Prostate gland (tissue), 2 donors: ENCODE results near the gene LRRN4. TPM values are rescaled to one million over a fixed set of nuclear protein-coding genes. Genes with fewer than 3 reads are reported as not detected.

Experiments used
- DNase-seq: peaks from one replicate; pipeline ENCODE4 v3.0.0-alpha.2; 2019; ENCODE audit warnings: low spot score
- H3K27ac ChIP-seq, 2 donors: fragments of 200-600 bp; sonication (generic); 2 replicates each; pipeline ENCODE4 v1.5.1; 2017 to 2019
- H3K27me3 ChIP-seq: fragments of 200-600 bp; sonication (generic); replicated peaks from 2 replicates; pipeline ENCODE4 v1.5.1; 2019; ENCODE audit not compliant: insufficient read depth
- H3K36me3 ChIP-seq, 2 donors: fragments of 200-600 bp; sonication (generic); 1 replicate in 1 of 2; 2 replicates in 1 of 2; pipeline versions ENCODE4 v1.5.1 to v1.8.1; 2017 to 2019
- H3K4me1 ChIP-seq: fragments of 200-600 bp; sonication (generic); replicated peaks from 2 replicates; pipeline ENCODE4 v1.5.1; 2019
- H3K4me3 ChIP-seq, 2 donors: fragments of 200-600 bp; sonication (generic); 2 replicates each; pipeline ENCODE4 v1.5.1; 2017 to 2019
- H3K9me3 ChIP-seq: fragments of 200-600 bp; sonication (generic); 2 replicates; pipeline ENCODE4 v1.5.1; 2017
- POLR2A ChIP-seq: fragments of 450-650 bp; IDR thresholded peaks from one replicate; pipeline ENCODE4 v1.6.1; 2016; ENCODE audit warnings: antibody characterized with exemption, mild to moderate bottlenecking
- POLR2AphosphoS5 ChIP-seq: sonication (generic); formaldehyde crosslinking; IDR thresholded peaks from one replicate; pipeline ENCODE4 v1.6.1; 2017; ENCODE audit warnings: antibody characterized with exemption
- WGBS: methylation state at CpG from one replicate; pipeline ENCODE4 v1.1.5; 2018; 5-methylcytosine and 5-hydroxymethylcytosine counted together
- intact Hi-C: fragments of 100-400 bp; cut with DNase I; formaldehyde crosslinking; loops from one replicate; pipeline ENCODE4 v1.14.2; 2022
- total RNA-seq, 2 donors: library from RNA; depleted of rRNA; stranded (reverse); fragments of >200 nt; gene quantifications; one replicate each; pipeline ENCODE4 v1.1.0, GENCODE V29; 2016
- TF ChIP-seq, protein P1 (sequence below), 4 experiments: fragments of 200-600 bp in 2 of 4; fragments of 450-650 bp in 2 of 4; sonication (generic) in 2 of 4; IDR thresholded peaks; 1 replicate in 3 of 4; 2 replicates in 1 of 4; pipeline ENCODE4 v1.5.1; 2016 to 2019; ENCODE audit warnings: antibody characterized with exemption in 4 of 4, mild to moderate bottlenecking in 2 of 4, moderate library complexity in 2 of 4

Gene LRRN4
- total RNA-seq, 2 donors from 2014 or later, result 0.68 TPM; not detected in 1

DNA sequence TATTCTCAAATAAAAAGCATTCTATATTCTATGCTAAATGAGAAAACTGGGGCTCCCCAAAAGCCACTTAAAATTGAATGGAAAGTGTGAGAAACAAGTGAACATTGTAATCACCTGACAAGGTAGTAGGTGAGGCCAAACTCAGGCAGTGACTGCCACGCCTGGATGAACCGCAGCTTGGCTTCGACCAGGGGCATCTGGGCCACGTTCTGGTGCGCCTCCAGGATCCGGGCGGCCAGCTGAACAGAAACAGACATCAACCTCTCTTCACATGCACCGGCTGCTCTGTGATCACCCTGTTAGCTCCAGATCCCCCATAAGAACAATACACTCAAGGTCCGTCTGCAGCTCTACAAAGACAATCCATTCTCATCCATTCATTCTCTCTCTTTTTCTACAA is 30.1 kb upstream of the LRRN4 start:
- no peaks in the 10 kb centered on the region for H3K27me3 ChIP-seq
- TF ChIP-seq, protein P1, sequence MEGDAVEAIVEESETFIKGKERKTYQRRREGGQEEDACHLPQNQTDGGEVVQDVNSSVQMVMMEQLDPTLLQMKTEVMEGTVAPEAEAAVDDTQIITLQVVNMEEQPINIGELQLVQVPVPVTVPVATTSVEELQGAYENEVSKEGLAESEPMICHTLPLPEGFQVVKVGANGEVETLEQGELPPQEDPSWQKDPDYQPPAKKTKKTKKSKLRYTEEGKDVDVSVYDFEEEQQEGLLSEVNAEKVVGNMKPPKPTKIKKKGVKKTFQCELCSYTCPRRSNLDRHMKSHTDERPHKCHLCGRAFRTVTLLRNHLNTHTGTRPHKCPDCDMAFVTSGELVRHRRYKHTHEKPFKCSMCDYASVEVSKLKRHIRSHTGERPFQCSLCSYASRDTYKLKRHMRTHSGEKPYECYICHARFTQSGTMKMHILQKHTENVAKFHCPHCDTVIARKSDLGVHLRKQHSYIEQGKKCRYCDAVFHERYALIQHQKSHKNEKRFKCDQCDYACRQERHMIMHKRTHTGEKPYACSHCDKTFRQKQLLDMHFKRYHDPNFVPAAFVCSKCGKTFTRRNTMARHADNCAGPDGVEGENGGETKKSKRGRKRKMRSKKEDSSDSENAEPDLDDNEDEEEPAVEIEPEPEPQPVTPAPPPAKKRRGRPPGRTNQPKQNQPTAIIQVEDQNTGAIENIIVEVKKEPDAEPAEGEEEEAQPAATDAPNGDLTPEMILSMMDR (IDR thresholded peaks at IDR 0.05), result no peak
- no peak for TF ChIP-seq POLR2AphosphoS5
- TF ChIP-seq POLR2A, result no peak
- H3K4me1 ChIP-seq, result no peaks in the 10 kb centered on the region
- no peaks in the 10 kb centered on the region for H3K36me3 ChIP-seq
- no peaks in the 10 kb centered on the region for H3K9me3 ChIP-seq
- no peak overlapping the region for H3K27ac ChIP-seq
- no peak overlapping the region for H3K4me3 ChIP-seq
- 83% methylated on average over 9 of the region's 9 CpGs for WGBS
- intact Hi-C loops, result no loop called here
- DNase-seq, result no peak

DNA sequence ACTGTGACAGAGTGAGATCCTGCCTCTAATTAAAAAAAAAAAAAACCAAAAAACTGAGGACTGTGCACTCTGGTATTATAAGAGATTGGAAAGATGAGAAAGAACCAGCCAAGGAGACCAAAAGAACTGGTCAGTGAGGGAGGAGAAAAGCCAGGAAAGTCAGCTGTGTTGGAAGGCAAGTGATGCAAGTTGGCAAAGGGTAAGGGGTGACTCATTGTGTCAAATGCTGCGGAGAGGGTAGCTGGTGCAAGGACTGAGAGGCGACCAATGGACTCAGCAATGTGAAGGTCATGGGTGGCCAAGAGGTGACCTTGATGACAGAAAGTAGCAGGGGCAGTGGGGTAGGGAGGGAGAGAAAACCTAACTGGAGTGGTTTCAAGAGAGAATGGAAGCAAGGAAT is 27.4 kb upstream of the LRRN4 start:
- no peaks in the 10 kb centered on the region for H3K36me3 ChIP-seq
- intact Hi-C loops, result no loop called here
- no peaks in the 10 kb centered on the region for H3K9me3 ChIP-seq
- WGBS, result 70% methylated on average over 2 of the region's 2 CpGs
- no peak for DNase-seq
- H3K4me1 ChIP-seq, result no peaks in the 10 kb centered on the region
- H3K27ac ChIP-seq, result no peak overlapping the region
- no peak for TF ChIP-seq POLR2AphosphoS5
- TF ChIP-seq, protein P1 (IDR thresholded peaks at IDR 0.05), result no peak
- no peak for TF ChIP-seq POLR2A
- H3K4me3 ChIP-seq, result no peak overlapping the region
- no peaks in the 10 kb centered on the region for H3K27me3 ChIP-seq

DNA sequence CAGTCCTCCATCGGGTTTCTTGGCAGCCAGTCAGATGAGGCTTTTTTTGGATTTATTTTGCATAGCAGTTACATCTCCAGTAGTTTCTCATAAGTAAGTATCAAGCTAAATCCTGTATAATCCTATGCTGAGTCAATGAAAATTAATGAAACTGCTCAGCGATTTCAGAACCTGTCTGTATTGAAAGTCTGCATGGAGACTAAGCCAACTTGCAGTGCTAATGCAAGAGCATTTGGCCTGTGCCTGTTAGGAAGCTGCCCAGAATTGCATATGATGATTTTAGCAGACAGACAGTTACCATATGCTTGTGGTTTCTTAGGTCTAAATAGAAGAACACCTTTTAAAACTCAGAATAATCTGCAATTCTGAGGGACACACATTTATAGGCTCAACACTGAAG is 25.2 kb upstream of the LRRN4 start:
- Histone ChIP-seq H3K36me3 (no peaks in the 10 kb centered on the region), H3K27me3 (no peaks in the 10 kb centered on the region), H3K27ac (no peak overlapping the region), H3K4me3 (no peak overlapping the region), H3K9me3 (no peaks in the 10 kb centered on the region), H3K4me1 (no peaks in the 10 kb centered on the region)
- DNase-seq, result no peak
- WGBS, result 52% methylated on average over 2 of the region's 2 CpGs
- TF ChIP-seq POLR2A (no peak), POLR2AphosphoS5 (no peak)
- TF ChIP-seq, protein P1 (IDR thresholded peaks at IDR 0.05), result no peak
- intact Hi-C loops, result loop anchor here (5.0 kb wide), 1 partner anchor 287 kb away; no protein-coding TSS in a partner anchor

DNA sequence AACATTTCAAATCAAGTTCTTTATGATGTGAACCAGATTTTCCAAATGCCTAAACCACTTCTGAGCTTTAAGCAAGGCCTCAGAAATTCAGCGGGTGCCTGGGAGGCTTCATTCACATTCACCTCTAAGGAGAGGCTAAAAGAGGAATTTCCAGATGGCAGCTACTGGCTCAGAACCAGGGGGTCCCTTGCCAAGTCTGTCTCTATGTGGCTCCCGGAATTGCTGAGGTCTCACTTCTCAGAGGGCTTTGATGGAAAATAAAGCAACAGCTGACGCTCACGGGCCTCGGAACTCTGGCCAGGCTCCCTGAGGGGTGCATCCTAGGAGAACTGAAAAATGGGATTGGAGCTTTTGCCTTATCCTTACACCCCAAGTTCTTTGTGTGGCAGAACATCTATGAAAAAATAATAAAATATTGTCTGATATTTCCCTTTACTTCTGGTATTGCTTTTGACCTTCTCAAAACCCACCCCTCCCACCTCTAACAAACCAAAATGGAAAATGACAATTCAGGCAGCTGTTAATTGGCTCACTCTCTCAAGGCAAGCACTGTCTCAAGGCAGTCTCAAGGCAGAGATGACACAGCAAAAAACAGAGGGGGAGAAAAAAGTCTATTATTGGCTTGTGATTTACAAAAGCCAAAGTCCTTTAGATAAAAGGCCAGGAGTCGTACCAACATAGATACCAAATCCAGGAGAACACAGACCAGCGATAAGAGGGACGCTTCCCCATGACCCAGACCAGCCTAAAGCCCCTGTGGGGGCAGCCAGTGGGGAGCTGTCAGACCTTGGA is 21.8 kb upstream of the LRRN4 start:
- Histone ChIP-seq H3K4me1 (no peaks in the 10 kb centered on the region), H3K9me3 (no peaks in the 10 kb centered on the region), H3K27ac (no peak overlapping the region), H3K4me3 (no peak overlapping the region), H3K27me3 (no peaks in the 10 kb centered on the region), H3K36me3 (no peaks in the 10 kb centered on the region)
- DNase-seq, result no peak
- no peak for TF ChIP-seq POLR2AphosphoS5
- TF ChIP-seq, protein P1 (IDR thresholded peaks at IDR 0.05), result no peak
- TF ChIP-seq POLR2A, result no peak
- 56% methylated on average over 8 of the region's 8 CpGs for WGBS
- intact Hi-C loops, result loop anchor here (2.0 to 5.0 kb wide), 2 partner anchors 283 to 547 kb away; no protein-coding TSS in a partner anchor

DNA sequence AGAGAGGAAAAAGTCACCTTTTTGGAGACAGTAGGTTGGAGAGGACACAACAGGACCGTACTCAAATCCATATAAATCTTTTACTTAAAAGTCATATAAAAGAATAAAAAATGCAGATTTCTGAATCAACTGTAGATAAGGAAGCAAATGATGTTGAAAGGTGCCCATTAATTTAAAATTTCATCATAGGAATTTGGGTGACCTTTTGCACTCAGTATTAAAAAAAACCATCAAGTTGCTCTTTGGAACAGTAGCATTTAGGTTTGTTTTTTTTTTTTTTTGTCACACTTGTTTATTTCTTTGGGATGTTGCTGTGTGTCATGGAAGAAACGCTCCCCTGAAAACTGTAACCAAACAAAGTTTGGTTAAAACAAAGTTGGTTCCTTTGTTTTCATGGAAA is 20.9 kb upstream of the LRRN4 start:
- no peaks in the 10 kb centered on the region for H3K4me1 ChIP-seq
- DNase-seq, result no peak
- H3K9me3 ChIP-seq, result no peaks in the 10 kb centered on the region
- TF ChIP-seq POLR2AphosphoS5 (no peak), POLR2A (no peak)
- TF ChIP-seq, protein P1 (IDR thresholded peaks at IDR 0.05), result no peak
- no peak overlapping the region for H3K27ac ChIP-seq
- H3K36me3 ChIP-seq, result no peaks in the 10 kb centered on the region
- 66% methylated on average over 2 of the region's 2 CpGs for WGBS
- no peak overlapping the region for H3K4me3 ChIP-seq
- no peaks in the 10 kb centered on the region for H3K27me3 ChIP-seq
- intact Hi-C loops, result loop anchor here (5.0 kb wide), 1 partner anchor 282 kb away; no protein-coding TSS in a partner anchor
